ACHN (cell line): ENCODE data around the gene CD4.

Experiments
- DNase-seq: peaks from one replicate; pipeline ENCODE4 v3.0.0-alpha.2; 2015
- in situ Hi-C: cut with HindIII; loops from 2 replicates; pipeline ENCODE4 v1.10.0; 2017; ENCODE audit warnings: low sequenced_read_pairs, low pct_ligation_motif_present, low pct_unique_long_range_greater_than_20kb

Gene CD4

GRCh38 chr12:6774499-6775062 lies 14.7 kb upstream of the CD4 start:
- in situ Hi-C loops: no loop called here

GRCh38 chr12:6775185-6776174 lies 13.8 kb upstream of the CD4 start:
- in situ Hi-C loops: no loop called here
- no peak for DNase-seq

More at GRCh38 chr12:6774499-6775062, 14.7 kb upstream of the CD4 start:
- DNase-seq: no peak

- in situ Hi-C loops: no loop called here
- DNase-seq: no peak
These were observed 11.9 kb upstream of the CD4 start for GRCh38 chr12:6777386-6777785.

- peak; percentile 19 for DNase-seq
- in situ Hi-C loops: no loop called here
These were observed 11.1 kb upstream of the CD4 start for GRCh38 chr12:6778217-6778573.

- in situ Hi-C loops: no loop called here
- DNase-seq: peak; percentile 96
These were observed 10.5 kb upstream of the CD4 start for GRCh38 chr12:6778574-6779550.

- DNase-seq: no peak
- in situ Hi-C loops: no loop called here
These were observed 9.5 kb upstream of the CD4 start for GRCh38 chr12:6779708-6780432.

- in situ Hi-C loops: no loop called here
- DNase-seq: no peak
These were observed 8.8 kb upstream of the CD4 start for GRCh38 chr12:6780573-6780972.

- no peak for DNase-seq
- in situ Hi-C loops: no loop called here
These were observed 7.2 kb upstream of the CD4 start for GRCh38 chr12:6782119-6782518.

- no peak for DNase-seq
- in situ Hi-C loops: no loop called here
These were observed 6.3 kb upstream of the CD4 start for GRCh38 chr12:6782850-6783566.

GRCh38 chr12:6783828-6784227 lies 5.5 kb upstream of the CD4 start:
- in situ Hi-C loops: no loop called here

GRCh38 chr12:6784296-6784695 lies 5.0 kb upstream of the CD4 start:
- in situ Hi-C loops: no loop called here
- DNase-seq: no peak

More at GRCh38 chr12:6783828-6784227, 5.5 kb upstream of the CD4 start:
- no peak for DNase-seq

- in situ Hi-C loops: no loop called here
- DNase-seq: no peak
These were observed 4.6 kb upstream of the CD4 start for GRCh38 chr12:6784761-6785160.

GRCh38 chr12:6786416-6787094 lies 2.8 kb upstream of the CD4 start:
- in situ Hi-C loops: no loop called here
- no peak for DNase-seq

- DNase-seq: no peak
- in situ Hi-C loops: no loop called here
These were observed 2.0 kb upstream of the CD4 start for GRCh38 chr12:6787309-6787708.

GRCh38 chr12:6790496-6791150 lies 1.3 kb downstream of the CD4 start:
- in situ Hi-C loops: no loop called here
- no peak for DNase-seq

GRCh38 chr12:6791931-6792520 lies 2.7 kb downstream of the CD4 start:
- DNase-seq: no peak
- in situ Hi-C loops: no loop called here
